GM10266 (cell line): Measurements from ENCODE around the gene PAGR1.
"Not testable (repeated sequence)": the region's sequence is repeated elsewhere in the genome, so short reads cannot be mapped to it uniquely, and the experiment has no call there.

Experiments
- DNase-seq: peaks from one replicate; pipeline ENCODE4 v3.0.0; 2012; ENCODE audit errors: extremely low spot score
- TF ChIP-seq, protein P1 (sequence below): IDR thresholded peaks from 2 replicates; pipeline ENCODE4 v1.5.1; 2012; ENCODE audit warnings: mild to moderate bottlenecking, low read depth; ENCODE audit not compliant: control insufficient read depth, insufficient read depth; ENCODE audit errors: missing control alignments

PAGR1 gene

DNA sequence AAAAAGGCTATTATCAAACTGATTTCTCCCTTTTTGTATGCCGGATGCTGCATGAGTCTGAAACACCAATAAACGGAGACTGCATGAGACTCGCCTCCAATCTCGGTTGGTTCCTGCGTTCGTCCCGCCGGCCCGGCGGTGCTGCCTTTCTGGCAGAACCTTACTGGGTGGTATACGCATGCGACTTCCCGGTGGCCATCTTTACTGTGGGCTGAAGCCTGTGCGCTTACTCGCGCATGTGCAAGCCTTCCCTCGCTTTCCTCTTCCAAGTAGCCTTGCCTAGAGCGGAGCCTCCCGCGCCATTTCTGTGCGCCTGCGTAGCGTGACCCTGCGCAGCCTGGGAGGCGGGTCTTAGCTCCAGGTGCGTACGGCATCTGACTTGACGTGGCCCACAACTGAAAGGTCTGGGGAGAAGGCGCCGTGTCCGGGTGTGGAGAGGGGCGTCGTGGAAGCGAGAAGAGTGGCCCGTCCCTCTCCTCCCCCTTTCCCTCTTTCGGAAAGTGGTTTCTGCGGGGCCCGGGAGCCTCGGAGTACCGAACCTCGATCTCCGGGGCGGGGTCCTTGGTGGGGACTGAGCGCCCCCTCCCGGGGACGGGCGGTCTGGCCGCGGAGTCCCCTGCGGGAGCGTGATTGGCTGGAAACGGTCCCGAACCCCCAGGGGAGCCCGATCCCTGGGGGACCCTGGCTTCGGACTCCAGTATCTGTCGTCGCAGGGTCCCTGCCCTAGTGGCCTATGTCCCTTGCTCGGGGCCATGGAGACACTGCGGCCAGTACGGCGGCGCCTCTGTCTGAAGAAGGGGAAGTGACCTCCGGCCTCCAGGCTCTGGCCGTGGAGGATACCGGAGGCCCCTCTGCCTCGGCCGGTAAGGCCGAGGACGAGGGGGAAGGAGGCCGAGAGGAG lies at the start of gene PAGR1:
Gene PAGR1, plus strand, starts transcription at position 360 of the 901 bp plus-strand sequence. Its CDS starts 374 bp downstream, at position 734.
- TF ChIP-seq, protein P1, sequence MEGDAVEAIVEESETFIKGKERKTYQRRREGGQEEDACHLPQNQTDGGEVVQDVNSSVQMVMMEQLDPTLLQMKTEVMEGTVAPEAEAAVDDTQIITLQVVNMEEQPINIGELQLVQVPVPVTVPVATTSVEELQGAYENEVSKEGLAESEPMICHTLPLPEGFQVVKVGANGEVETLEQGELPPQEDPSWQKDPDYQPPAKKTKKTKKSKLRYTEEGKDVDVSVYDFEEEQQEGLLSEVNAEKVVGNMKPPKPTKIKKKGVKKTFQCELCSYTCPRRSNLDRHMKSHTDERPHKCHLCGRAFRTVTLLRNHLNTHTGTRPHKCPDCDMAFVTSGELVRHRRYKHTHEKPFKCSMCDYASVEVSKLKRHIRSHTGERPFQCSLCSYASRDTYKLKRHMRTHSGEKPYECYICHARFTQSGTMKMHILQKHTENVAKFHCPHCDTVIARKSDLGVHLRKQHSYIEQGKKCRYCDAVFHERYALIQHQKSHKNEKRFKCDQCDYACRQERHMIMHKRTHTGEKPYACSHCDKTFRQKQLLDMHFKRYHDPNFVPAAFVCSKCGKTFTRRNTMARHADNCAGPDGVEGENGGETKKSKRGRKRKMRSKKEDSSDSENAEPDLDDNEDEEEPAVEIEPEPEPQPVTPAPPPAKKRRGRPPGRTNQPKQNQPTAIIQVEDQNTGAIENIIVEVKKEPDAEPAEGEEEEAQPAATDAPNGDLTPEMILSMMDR, result peak; percentile 87
- peak; percentile 93 for DNase-seq

DNA sequence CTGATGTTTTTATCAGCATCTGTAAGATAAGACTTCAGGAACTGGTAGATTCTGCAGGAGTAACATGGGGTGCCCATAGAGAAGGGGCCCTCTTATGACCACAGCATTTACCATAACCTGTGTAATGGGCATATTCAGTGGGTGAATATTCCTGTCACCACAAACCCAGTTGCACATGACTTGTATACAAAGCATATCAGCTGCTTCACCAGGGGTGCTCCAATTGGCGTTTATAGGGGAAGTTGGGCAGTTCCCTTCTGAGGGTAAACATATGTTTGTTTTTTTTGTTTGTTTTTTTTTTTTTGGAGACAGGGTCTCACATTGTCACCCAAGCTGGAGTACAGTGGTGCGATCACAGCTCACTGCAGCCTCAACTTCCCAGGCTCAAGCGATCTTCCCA lies 49.4 kb upstream of the PAGR1 start:
- TF ChIP-seq, protein P1, result no peak
- DNase-seq, result no peak

GRCh38 chr16:29767062-29767461 lies 48.9 kb upstream of the PAGR1 start:
- TF ChIP-seq, protein P1, result no peak
- no peak for DNase-seq

GRCh38 chr16:29769507-29769906 lies 46.4 kb upstream of the PAGR1 start:
- DNase-seq, result no peak
- TF ChIP-seq, protein P1, result no peak

DNA sequence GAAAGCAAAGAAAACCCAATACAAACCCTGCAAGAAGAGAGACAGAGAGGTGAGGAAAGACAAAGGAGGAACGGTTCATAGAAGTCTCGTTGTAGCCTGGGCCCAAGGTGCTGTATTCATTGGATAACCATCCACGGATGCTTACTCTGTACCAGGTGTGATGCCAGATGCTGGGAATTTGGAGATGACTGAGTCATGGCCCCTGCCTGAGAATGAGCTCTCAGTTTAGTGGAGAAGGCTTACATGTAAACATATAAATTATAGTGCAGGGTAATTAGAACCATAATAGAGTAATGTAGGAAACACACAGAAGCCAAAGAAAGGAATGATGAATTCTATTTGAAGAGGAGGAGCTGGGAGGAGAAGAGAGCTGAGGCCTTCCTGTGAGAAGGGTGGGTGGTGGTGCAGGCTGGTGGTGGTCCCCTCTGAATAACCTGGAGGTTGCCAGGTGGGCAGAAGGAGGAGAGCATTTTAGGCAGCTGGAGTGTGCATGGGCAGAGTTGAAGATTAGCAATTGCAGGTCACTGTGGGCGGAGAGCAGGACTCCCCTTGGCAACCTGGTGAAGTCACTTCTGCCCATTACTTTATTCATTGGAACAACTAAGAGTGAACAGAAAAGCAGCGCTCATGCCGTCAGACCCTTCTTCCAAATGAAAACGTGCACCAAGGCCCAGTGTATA lies 45.6 kb upstream of the PAGR1 start:
- no peak for DNase-seq
- TF ChIP-seq, protein P1, result no peak

DNA sequence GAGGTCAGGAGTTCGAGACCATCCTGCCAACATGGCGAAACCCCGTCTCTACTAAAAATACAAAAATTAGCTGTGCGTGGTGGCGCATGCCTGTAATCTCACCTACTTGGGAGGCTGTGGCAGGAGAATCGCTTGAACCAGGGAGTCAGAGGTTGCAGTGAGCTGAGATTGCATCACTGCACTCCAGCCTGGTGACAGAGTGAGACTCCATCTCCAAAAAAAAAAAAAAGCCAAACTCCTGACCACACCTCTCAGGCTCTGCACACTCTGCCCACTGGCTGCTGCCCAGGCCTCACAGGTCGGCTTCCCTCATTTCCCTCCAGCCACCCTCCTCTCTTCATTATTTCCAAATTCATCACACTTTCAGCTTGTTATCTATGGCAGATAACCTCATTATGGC lies 43.6 kb upstream of the PAGR1 start:
- not testable (repeated sequence) for DNase-seq

- no peak for DNase-seq
- TF ChIP-seq, protein P1, result no peak
Observed at GRCh38 chr16:29774730-29775129, 41.2 kb upstream of the PAGR1 start.
